HepG2 (cell line): Measurements from ENCODE around the gene PITPNM2. TPM values are rescaled to one million over a fixed set of nuclear protein-coding genes. Genes with fewer than 3 reads are reported as not detected.

ENCODE experiments used
- ATAC-seq: fragments of 200-7000 bp; cut with Tn5 transposase; 3 replicates; pipeline ENCODE4 v1.9.1; 2020; ENCODE audit warnings: mild to moderate bottlenecking, moderate library complexity
- BruUV-seq: library from RNA; stranded (reverse); fragments of 400-500 nt; replicated peaks from 2 replicates; lab custom pipeline; 2021; lab: Mats Ljungman, UMichigan
- CTCF ChIA-PET: fragments of 300-600 bp; formaldehyde crosslinking; extraction: SDS; loops from one replicate; lab custom pipeline; 2021; ENCODE audit warnings: low total read pairs, inconsistent platforms, low intra/inter-chr PET ratio; lab: Yijun Ruan, JAX
- POLR2A ChIA-PET: fragments of 350-600 bp; sonication (Branson Sonifier 250); formaldehyde crosslinking; loops from one replicate; lab custom pipeline; 2020; ENCODE audit warnings: antibody characterized with exemption, inconsistent platforms; lab: Yijun Ruan, JAX
- DNase-seq: peaks from one replicate; pipeline ENCODE4 v3.0.0-alpha.2; 2015; ENCODE audit warnings: low spot score
- FAIRE-seq: peaks from 3 replicates; lab custom pipeline; 2011; peaks lifted over from hg19 to GRCh38; lab: Jason Lieb, UNC
- H2AFZ ChIP-seq: one replicate; pipeline ENCODE4 v1.6.1; 2011; ENCODE audit warnings: low read length, inconsistent platforms
- H3K27ac ChIP-seq: fragments of 300-600 bp; 3 replicates; pipeline ENCODE4 v1.8.0; 2011; ENCODE audit warnings: mixed run types, mild to moderate bottlenecking, mixed read lengths, low read length, inconsistent platforms; ENCODE audit not compliant: insufficient read depth; ENCODE audit errors: extremely low read length
- H3K27me3 ChIP-seq, 2 experiments: fragments of 200-600 bp in 1 of 2; 2 replicates in 1 of 2; 3 replicates in 1 of 2; pipeline versions ENCODE4 v1.6.0 to v1.8.0; 2011; ENCODE audit warnings: low read length in 2 of 2, mild to moderate bottlenecking in 2 of 2, moderate library complexity in 2 of 2, inconsistent platforms in 1 of 2; ENCODE audit not compliant: insufficient read depth in 2 of 2, control insufficient read depth in 1 of 2
- H3K36me3 ChIP-seq, 2 experiments: fragments of 200-600 bp in 1 of 2; replicated peaks in 1 of 2; 2 replicates in 1 of 2; 3 replicates in 1 of 2; pipeline versions ENCODE4 v1.5.1 to v1.8.0; 2011; ENCODE audit warnings: low read length in 2 of 2, inconsistent platforms in 1 of 2; ENCODE audit not compliant: insufficient read depth in 2 of 2, control insufficient read depth in 1 of 2
- H3K4me1 ChIP-seq: 2 replicates; pipeline ENCODE4 v1.5.1; 2012; ENCODE audit warnings: low read length, inconsistent platforms; ENCODE audit not compliant: insufficient read depth
- H3K4me2 ChIP-seq: 2 replicates; pipeline ENCODE4 v1.6.0; 2011; ENCODE audit warnings: low read depth, low read length, inconsistent platforms
- H3K4me3 ChIP-seq, 3 experiments: fragments of 200-600 bp in 1 of 3; sonication (generic), shearing (Covaris generic) in 1 of 3; replicated peaks in 1 of 3; 2 replicates each; pipeline ENCODE4 v1.5.1; 2011 to 2016; ENCODE audit warnings: low read length in 3 of 3, inconsistent platforms in 2 of 3, low read depth in 2 of 3, mild to moderate bottlenecking in 2 of 3, control low read depth in 1 of 3, mixed read lengths in 1 of 3; ENCODE audit not compliant: insufficient read depth in 1 of 3
- H3K79me2 ChIP-seq: one replicate; pipeline ENCODE4 v1.6.1; 2011; ENCODE audit warnings: low read length, inconsistent platforms; ENCODE audit not compliant: insufficient read depth
- H3K9ac ChIP-seq: 2 replicates; pipeline ENCODE4 v1.6.0; 2011; ENCODE audit warnings: mild to moderate bottlenecking, low read depth, low read length, inconsistent platforms; ENCODE audit not compliant: insufficient read depth
- H3K9me3 ChIP-seq: 2 replicates; pipeline ENCODE4 v1.5.1; 2012; ENCODE audit warnings: mild to moderate bottlenecking, low read length
- H4K20me1 ChIP-seq: 2 replicates; pipeline ENCODE4 v1.6.0; 2011; ENCODE audit warnings: inconsistent platforms, mild to moderate bottlenecking, low read length, moderate library complexity; ENCODE audit not compliant: insufficient read depth
- CEBPB ChIP-seq: IDR thresholded peaks from 2 replicates; pipeline ENCODE4 v1.6.1; 2011; ENCODE audit warnings: low read depth, low read length, improper control_type of control experiment, borderline replicate concordance
- CREB1 ChIP-seq, 2 experiments: fragments of 450-650 bp in 1 of 2; IDR thresholded peaks; 2 replicates each; pipeline ENCODE4 v1.6.1; 2016 to 2017; ENCODE audit warnings: control low read depth in 1 of 2, mild to moderate bottlenecking in 1 of 2, missing compliant biosample characterization in 1 of 2, missing genetic modification characterization in 1 of 2
- HNF4A ChIP-seq: sonication (generic); formaldehyde crosslinking; IDR thresholded peaks from 2 replicates; pipeline ENCODE4 v1.4.0; 2020; ENCODE audit warnings: missing genetic modification reagents
- KLF12 ChIP-seq: sonication (generic); formaldehyde crosslinking; IDR thresholded peaks from 2 replicates; pipeline ENCODE4 v1.4.0; 2020; ENCODE audit warnings: missing genetic modification reagents, borderline replicate concordance
- MXD1 ChIP-seq: sonication (generic); formaldehyde crosslinking; IDR thresholded peaks from 2 replicates; pipeline ENCODE4 v1.4.0; 2020; ENCODE audit warnings: mild to moderate bottlenecking, missing genetic modification reagents
- RERE ChIP-seq: IDR thresholded peaks from 2 replicates; pipeline ENCODE4 v1.6.1; 2016; ENCODE audit warnings: low read depth, missing genetic modification reagents, missing compliant biosample characterization
- SIX1 ChIP-seq: sonication (generic); formaldehyde crosslinking; IDR thresholded peaks from 2 replicates; pipeline ENCODE4 v1.4.0; 2020; ENCODE audit warnings: missing genetic modification reagents, borderline replicate concordance
- SUZ12 ChIP-seq: fragments of 150-350 bp; IDR thresholded peaks from 2 replicates; pipeline ENCODE4 v1.6.1; 2014; ENCODE audit warnings: low read depth, low read length
- ZNF121 ChIP-seq: sonication (generic); formaldehyde crosslinking; IDR thresholded peaks from 2 replicates; pipeline ENCODE4 v1.5.0; 2020; ENCODE audit warnings: mild to moderate bottlenecking, missing genetic modification reagents
- ZNF432 ChIP-seq: sonication (generic); formaldehyde crosslinking; IDR thresholded peaks from 2 replicates; pipeline ENCODE4 v1.5.0; 2020; ENCODE audit warnings: missing genetic modification reagents, mild to moderate bottlenecking, borderline replicate concordance
- ZNF614 ChIP-seq: IDR thresholded peaks from 2 replicates; pipeline ENCODE4 v1.6.1; 2018; ENCODE audit warnings: missing biosample characterization, missing genetic modification reagents, inconsistent platforms, borderline replicate concordance
- ZNF616 ChIP-seq: sonication (generic); formaldehyde crosslinking; IDR thresholded peaks from 2 replicates; pipeline ENCODE4 v1.5.0; 2020; ENCODE audit warnings: low read depth, mild to moderate bottlenecking, missing genetic modification reagents
- ZNF775 ChIP-seq: sonication (generic); formaldehyde crosslinking; IDR thresholded peaks from 2 replicates; pipeline ENCODE4 v1.4.0; 2020; ENCODE audit warnings: missing genetic modification reagents, mild to moderate bottlenecking, moderate library complexity, borderline replicate concordance
- ZSCAN22 ChIP-seq: sonication (generic); formaldehyde crosslinking; IDR thresholded peaks from 2 replicates; pipeline ENCODE4 v1.4.0; 2020; ENCODE audit warnings: mild to moderate bottlenecking, missing genetic modification reagents
- WGBS: methylation state at CpG from one replicate; pipeline ENCODE4 v1.1.6; 2017; ENCODE audit warnings: low lambda C conversion rate; 5-methylcytosine and 5-hydroxymethylcytosine counted together
- in situ Hi-C: cut with HindIII; loops from 2 replicates; pipeline ENCODE4 v1.10.0; 2017; ENCODE audit warnings: low pct_unique_long_range_greater_than_20kb; ENCODE audit not compliant: extremely low pct_ligation_motif_present
- intact Hi-C: fragments of 100-400 bp; cut with micrococcal nuclease; formaldehyde crosslinking; loops from one replicate; pipeline ENCODE4 v1.10.0; 2022; ENCODE audit not compliant: unreplicated experiment
- polyA plus RNA-seq, 8 experiments: library from polyadenylated mRNA; depleted of rRNA in 3 of 8; stranded (reverse) in 7 of 8; unstranded in 1 of 8; fragments of >200 nt; fragmentation: Illumina TruSeq in 4 of 8; extraction: Trizol in 4 of 8; gene quantifications; 2 replicates each; pipeline versions ENCODE4 v1.2.1 to v1.2.3, GENCODE V29; 2011 to 2016; ENCODE audit warnings: low read depth in 4 of 8, missing spikeins in 1 of 8, mixed read lengths in 1 of 8; ENCODE audit not compliant: insufficient read depth in 1 of 8
- total RNA-seq, 5 experiments: library from RNA; depleted of rRNA; stranded (reverse); fragments of >200 nt; fragmentation: Illumina TruSeq; extraction: Trizol; gene quantifications; 2 replicates each; pipeline ENCODE4 v1.2.3, GENCODE V29; 2016; ENCODE audit warnings: low read depth in 1 of 5

Gene PITPNM2
- total and polyA plus RNA-seq, 2 of the 13 experiments (the other 11 are each of a cell fraction or from before 2014, with no cell fraction given) = 4.2 to 5.3 TPM

- Histone ChIP-seq H3K9me3 (no peaks in the 10 kb centered on the region), H2AFZ (no peak overlapping the region), H3K79me2 (no peaks in the 10 kb centered on the region), H4K20me1 (no peaks in the 10 kb centered on the region), H3K4me2 (no peak overlapping the region), H3K27me3 (no peaks in the 10 kb centered on the region), H3K27ac (no peak overlapping the region), H3K4me3 (no peak overlapping the region), H3K4me1 (no peaks in the 10 kb centered on the region), H3K9ac (no peak overlapping the region), H3K36me3 (peaks cover 5 to 37% of the 10 kb centered on the region in 2 experiments)
- no TSS peak for BruUV-seq
- FAIRE-seq = no peak
- 95% methylated on average over 6 of the region's 6 CpGs for WGBS
- intact Hi-C loops = no loop called here
- in situ Hi-C loops = no loop called here
- ATAC-seq = no peak
- TF ChIP-seq SUZ12 (no peak), ZNF775 (CRISPR knock-in tag) (no peak), SIX1 (CRISPR knock-in tag) (no peak), ZNF432 (CRISPR knock-in tag) (no peak), HNF4A (no peak), CEBPB (peak; percentile 31; the same call in 1 of the 2 replicates), MXD1 (CRISPR knock-in tag) (no peak)
- DNase-seq = no peak
- ChIA-PET CTCF (no interaction called here), POLR2A (interaction anchor here (1.2 kb wide), 1 partner anchor 45 kb away, joined by 3 read pairs; the partner anchor contains the start of genes MPHOSPH9 and MTRFR)
Observed at GRCh38 chr12:123187637-123188036, 36.7 kb upstream of the PITPNM2 start.

- WGBS = 95% methylated on average over 4 of the region's 4 CpGs
- ATAC-seq (no peak), FAIRE-seq (no peak), DNase-seq (no peak)
- no peaks in the 10 kb centered on the region for H4K20me1 ChIP-seq
- no peaks in the 10 kb centered on the region for H3K27me3 ChIP-seq
- intact Hi-C loops = no loop called here
- no peak overlapping the region for H3K4me3 ChIP-seq
- H3K9me3 ChIP-seq = no peaks in the 10 kb centered on the region
- no TSS peak for BruUV-seq
- POLR2A ChIA-PET = interaction anchor here (1.5 kb wide), 1 partner anchor 53 kb away, joined by 4 read pairs; the partner anchor contains the start of gene MTRFR
- no peak overlapping the region for H3K4me2 ChIP-seq
- H3K27ac ChIP-seq = no peak overlapping the region
- H3K4me1 ChIP-seq = no peaks in the 10 kb centered on the region
- H3K9ac ChIP-seq = no peak overlapping the region
- H3K36me3 ChIP-seq = peaks cover 7 to 42% of the 10 kb centered on the region in 2 experiments; a peak in 4 of 5 replicates
- CTCF ChIA-PET = no interaction called here
- no peaks in the 10 kb centered on the region for H3K79me2 ChIP-seq
- in situ Hi-C loops = no loop called here
- no peak overlapping the region for H2AFZ ChIP-seq
- TF ChIP-seq RERE = no peak
- TF ChIP-seq ZNF614 (CRISPR knock-in tag) = no peak
- no peak for TF ChIP-seq KLF12
- TF ChIP-seq ZNF616 (CRISPR knock-in tag) = no peak
- TF ChIP-seq ZNF121 (CRISPR knock-in tag) = no peak
- no peak for TF ChIP-seq ZSCAN22 (CRISPR knock-in tag)
- no peak for TF ChIP-seq CREB1 (IDR thresholded peaks at IDR 0.05)
- TF ChIP-seq CREB1 (CRISPR knock-in tag; IDR thresholded peaks at IDR 0.05) = no peak
Observed at GRCh38 chr12:123180171-123180570, 29.3 kb upstream of the PITPNM2 start.
